HK-2 (cell line): ENCODE data around the gene DRD4.
"Not testable (repeated sequence)": the region's sequence is repeated elsewhere in the genome, so short reads cannot be mapped to it uniquely, and the experiment has no call there.

Source experiments
- DNase-seq: peaks from one replicate; pipeline ENCODE4 v3.0.0-alpha.2; 2018; ENCODE audit not compliant: unreplicated experiment

Gene DRD4

GRCh38 chr11:679271-680207, 42.5 kb downstream of the DRD4 start:
- no peak for DNase-seq

- DNase-seq, result no peak
Observed at GRCh38 chr11:680476-680875, 43.4 kb downstream of the DRD4 start.

- no peak for DNase-seq
Observed at GRCh38 chr11:680970-681369, 43.9 kb downstream of the DRD4 start.

GRCh38 chr11:686451-687243, 49.6 kb downstream of the DRD4 start:
- DNase-seq, result no peak

- DNase-seq, result no peak
Observed at GRCh38 chr11:687751-688150, 50.7 kb downstream of the DRD4 start.

- DNase-seq, result no peak
Observed at GRCh38 chr11:688681-689080, 51.6 kb downstream of the DRD4 start.

- DNase-seq, result no peak
Observed at GRCh38 chr11:689625-690024, 52.6 kb downstream of the DRD4 start.

- not testable (repeated sequence) for DNase-seq
Observed at GRCh38 chr11:690244-690643, 53.2 kb downstream of the DRD4 start.
